GM18867 (cell line): ENCODE measurements around the gene VPS45.
"Not testable (repeated sequence)": the region's sequence is repeated elsewhere in the genome, so short reads cannot be mapped to it uniquely, and the experiment has no call there.

Experiments
- ATAC-seq: cut with Tn5 transposase; IDR thresholded peaks from one replicate; pipeline ENCODE4 v1.9.1; 2021; ENCODE audit warnings: mild to moderate bottlenecking, moderate library complexity; ENCODE audit not compliant: unreplicated experiment

VPS45 gene

GRCh38 chr1:150127464-150127863 lies 59.9 kb downstream of the VPS45 start:
- no peak for ATAC-seq

GRCh38 chr1:150127868-150128267 lies 60.3 kb downstream of the VPS45 start:
- no peak for ATAC-seq

- ATAC-seq: no peak
Observed at GRCh38 chr1:150132372-150132771, 64.8 kb downstream of the VPS45 start.

- ATAC-seq: no peak
Observed at GRCh38 chr1:150134537-150134936, 67.0 kb downstream of the VPS45 start.

GRCh38 chr1:150135400-150135799 lies 67.8 kb downstream of the VPS45 start:
- ATAC-seq: not testable (repeated sequence)

GRCh38 chr1:150138044-150138443 lies 70.5 kb downstream of the VPS45 start:
- ATAC-seq: no peak

GRCh38 chr1:150141452-150141851 lies 73.9 kb downstream of the VPS45 start:
- ATAC-seq: no peak

- no peak for ATAC-seq
Observed at GRCh38 chr1:150142083-150142482, 74.5 kb downstream of the VPS45 start.

GRCh38 chr1:150144606-150145005 lies 77.0 kb downstream of the VPS45 start:
- no peak for ATAC-seq

- not testable (repeated sequence) for ATAC-seq
Observed at GRCh38 chr1:150146016-150146415, 78.4 kb downstream of the VPS45 start.

GRCh38 chr1:150146849-150147542 lies 79.4 kb downstream of the VPS45 start:
- no peak for ATAC-seq

GRCh38 chr1:150148837-150149270 lies 81.3 kb downstream of the VPS45 start:
- no peak for ATAC-seq

GRCh38 chr1:150149271-150150132 lies 81.9 kb downstream of the VPS45 start, which contains the start of gene PLEKHO1:
Gene PLEKHO1 (plus strand): TSS chr1:150149916. CDS start chr1:150150258, 342 bp downstream.
- peak; percentile 53 for ATAC-seq

- peak; percentile 3 for ATAC-seq
Observed at GRCh38 chr1:150150133-150151021, 82.8 kb downstream of the VPS45 start.

GRCh38 chr1:150151291-150152181 lies 84.0 kb downstream of the VPS45 start:
- no peak for ATAC-seq

GRCh38 chr1:150152182-150152536 lies 84.6 kb downstream of the VPS45 start:
- no peak for ATAC-seq

GRCh38 chr1:150152772-150153456 lies 85.3 kb downstream of the VPS45 start:
- ATAC-seq: no peak

GRCh38 chr1:150154143-150154542 lies 86.6 kb downstream of the VPS45 start:
- no peak for ATAC-seq

GRCh38 chr1:150155413-150156071 lies 88.0 kb downstream of the VPS45 start:
- no peak for ATAC-seq
